Uterine smooth muscle cell (primary cell): ENCODE measurements around the gene SZT2. TPM values are rescaled to one million over a fixed set of nuclear protein-coding genes. Genes with fewer than 3 reads are reported as not detected.

Experiments used
- total RNA-seq: library from RNA; depleted of rRNA; stranded (reverse); fragments of >200 nt; gene quantifications from 2 replicates; pipeline ENCODE4 v1.2.3, GENCODE V29; 2014

Gene SZT2
- 33.3 and 34.7 TPM in 2 replicates for total RNA-seq

GRCh38 chr1:43389326-43390313 lies at the start of gene SZT2, which contains the start of gene MED8:
Gene SZT2, plus strand, starts transcription at chr1:43389899. Its CDS starts 70 bp downstream, at chr1:43389969.
Gene MED8, minus strand, starts transcription at chr1:43389800. Its CDS starts 36 bp downstream, at chr1:43389764.

GRCh38 chr1:43358746-43359693 lies 30.7 kb upstream of the SZT2 start, which contains the start of gene CDC20:
Gene CDC20, plus strand, starts transcription at chr1:43358981. Its CDS starts 235 bp downstream, at chr1:43359216.

GRCh38 chr1:43367904-43368645 lies 21.6 kb upstream of the SZT2 start, which contains the start of gene ELOVL1:
Gene ELOVL1, minus strand, starts transcription at chr1:43368011. Its CDS starts 2,402 bp downstream, at chr1:43365609.

GRCh38 chr1:43453442-43454269 lies 64.0 kb downstream of the SZT2 start, which contains the start of gene HYI:
Gene HYI, minus strand, starts transcription at chr1:43453931. Its CDS starts 138 bp downstream, at chr1:43453793.

Other genes starting within 250 kb of the SZT2 start
- gene EBNA1BP2, start 217.6 kb upstream of the SZT2 start, total RNA-seq, result 92.6 and 174 TPM in 2 replicates
- gene CFAP57, start 217.6 kb upstream of the SZT2 start, total RNA-seq, result 0.22 and 0.75 TPM in 2 replicates
- gene TMEM125, start 119.9 kb upstream of the SZT2 start, total RNA-seq, result under 0.01 TPM in 1 of 2 replicates, not detected in the other
- 0.11 TPM in 1 of 2 replicates, not detected in the other for gene C1orf210, start 104.3 kb upstream of the SZT2 start, total RNA-seq
- 67.9 and 127 TPM in 2 replicates for gene TIE1, start 88.9 kb upstream of the SZT2 start, total RNA-seq
- not detected in 2 replicates for gene MPL, start 52.1 kb upstream of the SZT2 start, total RNA-seq
- 37.7 and 171 TPM in 2 replicates for gene CDC20, start 30.9 kb upstream of the SZT2 start, total RNA-seq
- 49.9 and 51.4 TPM in 2 replicates for gene ELOVL1, start 21.9 kb upstream of the SZT2 start, total RNA-seq
- 75.9 and 83.1 TPM in 2 replicates for gene MED8, start 99 bp upstream of the SZT2 start, total RNA-seq
- 33.6 and 46.8 TPM in 2 replicates for gene HYI, start 64.0 kb downstream of the SZT2 start, total RNA-seq
- 58.4 and 90.2 TPM in 2 replicates for gene PTPRF, start 141.0 kb downstream of the SZT2 start, total RNA-seq